MCF 10A (cell line): ENCODE measurements around the gene MGAT5. TPM values are rescaled to one million over a fixed set of nuclear protein-coding genes. Genes with fewer than 3 reads are reported as not detected.

Source experiments
- BruUV-seq: library from RNA; stranded (reverse); fragments of 400-500 nt; replicated peaks from 2 replicates; lab custom pipeline; 2021; lab: Mats Ljungman, UMichigan
- CTCF ChIA-PET: fragments of 300-600 bp; sonication (Branson Sonifier 250); formaldehyde crosslinking; extraction: SDS; loops from one replicate; lab custom pipeline; 2021; ENCODE audit warnings: antibody characterized with exemption, inconsistent platforms; lab: Yijun Ruan, JAX
- POLR2A ChIA-PET: fragments of 300-600, 350-650 bp; sonication (Branson Sonifier 250); formaldehyde crosslinking; extraction: SDS; loops from one replicate; lab custom pipeline; 2020; ENCODE audit warnings: antibody characterized with exemption, inconsistent platforms; lab: Yijun Ruan, JAX
- DNase-seq: peaks from one replicate; pipeline ENCODE4 v3.0.0-alpha.2; 2018; ENCODE audit not compliant: unreplicated experiment
- H3K27ac Mint-ChIP-seq: one replicate; pipeline ENCODE4 v1.8.0; 2022; ENCODE audit warnings: mild to moderate bottlenecking, low read depth, mixed read lengths; ENCODE audit not compliant: unreplicated experiment
- H3K27me3 Mint-ChIP-seq: one replicate; pipeline ENCODE4 v1.8.0; 2022; ENCODE audit warnings: mixed read lengths; ENCODE audit not compliant: insufficient read depth, unreplicated experiment
- H3K36me3 Mint-ChIP-seq: one replicate; pipeline ENCODE4 v1.8.0; 2022; ENCODE audit warnings: mild to moderate bottlenecking, moderate library complexity, mixed read lengths; ENCODE audit not compliant: insufficient read depth, unreplicated experiment
- H3K4me1 Mint-ChIP-seq: one replicate; pipeline ENCODE4 v1.8.0; 2022; ENCODE audit warnings: mixed read lengths; ENCODE audit not compliant: insufficient read depth, unreplicated experiment
- H3K4me3 Mint-ChIP-seq: one replicate; pipeline ENCODE4 v1.8.0; 2022; ENCODE audit warnings: mild to moderate bottlenecking, moderate library complexity, mixed read lengths; ENCODE audit not compliant: unreplicated experiment
- H3K9me3 Mint-ChIP-seq: one replicate; pipeline ENCODE4 v1.8.0; 2022; ENCODE audit warnings: mixed read lengths; ENCODE audit not compliant: unreplicated experiment
- CTCF ChIP-seq: fragments of 200-600 bp; IDR thresholded peaks from one replicate; pipeline ENCODE4 v1.8.0; 2022; ENCODE audit warnings: antibody characterized with exemption, mild to moderate bottlenecking; ENCODE audit not compliant: unreplicated experiment
- intact Hi-C: fragments of 100-400 bp; cut with micrococcal nuclease; formaldehyde crosslinking; loops from 2 replicates; pipeline ENCODE4 v1.14.1; 2022
- total RNA-seq: library from RNA; stranded (reverse); gene quantifications from 2 replicates; pipeline ENCODE4 v1.2.3, GENCODE V29; 2022

MGAT5 gene
- total RNA-seq, 1 experiment from 2014 or later = 22.2 TPM

DNA sequence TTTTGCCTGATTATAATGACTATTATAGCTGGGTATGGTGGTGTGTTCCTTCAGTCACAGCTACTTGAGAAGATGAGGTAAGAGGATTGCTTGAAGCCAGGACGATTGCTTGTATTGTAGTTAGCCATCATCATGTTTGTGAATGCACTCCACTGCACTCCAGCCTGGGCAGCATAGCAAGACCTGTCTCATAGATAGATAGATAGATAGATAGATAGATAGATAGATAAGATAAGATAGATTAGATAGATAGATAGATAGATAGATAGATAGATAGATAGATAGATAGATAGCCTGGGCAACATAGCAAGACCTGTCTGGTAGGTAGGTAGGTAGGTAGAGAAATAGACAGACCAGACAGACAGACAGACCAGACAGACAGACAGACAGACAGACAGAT is 127.3 kb downstream of the MGAT5 start:
- no peak overlapping the region for H3K27ac Mint-ChIP-seq
- TF ChIP-seq CTCF = no peak
- peaks cover 19% of the 10 kb centered on the region for H3K4me1 Mint-ChIP-seq
- intact Hi-C loops = no loop called here
- no peaks in the 10 kb centered on the region for H3K27me3 Mint-ChIP-seq
- H3K4me3 Mint-ChIP-seq = no peak overlapping the region
- H3K9me3 Mint-ChIP-seq = no peaks in the 10 kb centered on the region
- no TSS peak for BruUV-seq
- ChIA-PET CTCF (interaction anchor here (1.0 to 9.9 kb wide), 5 partner anchors 11 to 263 kb away, joined by 3 to 169 read pairs (median 3); no protein-coding TSS in a partner anchor), POLR2A (no interaction called here)
- H3K36me3 Mint-ChIP-seq = peaks cover 6% of the 10 kb centered on the region
- DNase-seq = no peak

GRCh38 chr2:134384131-134384530 is 130.3 kb downstream of the MGAT5 start:
- TF ChIP-seq CTCF = no peak
- no peaks in the 10 kb centered on the region for H3K9me3 Mint-ChIP-seq
- peaks cover 9% of the 10 kb centered on the region for H3K36me3 Mint-ChIP-seq
- DNase-seq = no peak
- H3K27me3 Mint-ChIP-seq = no peaks in the 10 kb centered on the region
- intact Hi-C loops = no loop called here
- H3K27ac Mint-ChIP-seq = no peak overlapping the region
- ChIA-PET CTCF (interaction anchor here (0.6 to 9.9 kb wide), 3 partner anchors 27 to 511 kb away, joined by 3 to 169 read pairs (median 4); no protein-coding TSS in a partner anchor), POLR2A (no interaction called here)
- BruUV-seq = no TSS peak
- peaks cover 3% of the 10 kb centered on the region for H3K4me1 Mint-ChIP-seq
- no peak overlapping the region for H3K4me3 Mint-ChIP-seq

DNA sequence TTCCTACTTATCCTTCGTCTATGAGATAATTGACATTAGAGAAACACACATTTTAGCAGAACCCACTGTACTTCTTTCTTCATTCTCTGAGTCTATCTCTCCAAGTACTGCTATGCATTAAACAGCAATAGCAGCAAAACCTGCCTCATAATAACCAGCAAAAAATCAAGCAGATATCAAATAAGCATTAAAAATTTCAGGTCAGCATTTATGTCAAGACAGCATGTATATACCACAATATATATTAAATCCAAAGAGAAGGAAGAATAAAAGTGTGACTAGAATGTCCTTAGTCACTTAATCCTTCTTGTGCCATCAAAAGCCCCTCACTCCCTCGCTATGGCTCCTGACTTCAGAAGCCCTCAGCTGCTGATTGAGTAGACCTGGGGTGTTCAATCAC is 131.3 kb downstream of the MGAT5 start:
- H3K27ac Mint-ChIP-seq = no peak overlapping the region
- TF ChIP-seq CTCF = no peak
- intact Hi-C loops = no loop called here
- ChIA-PET POLR2A (no interaction called here), CTCF (interaction anchor here (0.7 to 5.7 kb wide), 3 partner anchors 14 to 27 kb away, joined by 3 to 25 read pairs (median 3); no protein-coding TSS in a partner anchor)
- H3K9me3 Mint-ChIP-seq = no peaks in the 10 kb centered on the region
- peaks cover 7% of the 10 kb centered on the region for H3K36me3 Mint-ChIP-seq
- DNase-seq = no peak
- H3K4me1 Mint-ChIP-seq = no peaks in the 10 kb centered on the region
- H3K27me3 Mint-ChIP-seq = no peaks in the 10 kb centered on the region
- no peak overlapping the region for H3K4me3 Mint-ChIP-seq
- no TSS peak for BruUV-seq

DNA sequence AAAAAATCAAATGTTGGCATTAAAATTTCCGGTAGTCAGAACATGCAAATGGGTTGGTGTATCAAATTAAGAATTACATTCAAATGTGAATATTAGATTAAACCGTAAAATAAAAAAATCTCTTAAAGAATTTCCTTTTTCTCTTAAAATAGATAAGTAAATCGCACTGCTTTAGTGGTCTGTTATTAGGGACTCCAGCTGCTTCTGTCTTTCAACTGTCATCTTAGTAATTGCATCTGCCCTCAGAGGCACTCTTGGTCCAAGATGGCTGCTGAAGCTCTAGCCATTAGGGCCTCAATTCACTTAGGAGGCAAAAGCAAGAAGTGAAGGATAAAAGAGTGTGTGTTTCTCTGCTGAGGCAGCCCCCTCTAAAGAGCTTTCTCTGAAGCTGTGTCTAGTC is 132.4 kb downstream of the MGAT5 start:
- ChIA-PET POLR2A (no interaction called here), CTCF (interaction anchor here (0.6 to 5.7 kb wide), 5 partner anchors 10 to 124 kb away, joined by 3 to 25 read pairs (median 4); no protein-coding TSS in a partner anchor)
- no TSS peak for BruUV-seq
- intact Hi-C loops = no loop called here
- peaks cover 7% of the 10 kb centered on the region for H3K4me1 Mint-ChIP-seq
- no peak overlapping the region for H3K4me3 Mint-ChIP-seq
- no peaks in the 10 kb centered on the region for H3K9me3 Mint-ChIP-seq
- no peaks in the 10 kb centered on the region for H3K27me3 Mint-ChIP-seq
- no peak for TF ChIP-seq CTCF
- DNase-seq = no peak
- no peak overlapping the region for H3K27ac Mint-ChIP-seq
- H3K36me3 Mint-ChIP-seq = peaks cover 7% of the 10 kb centered on the region
